Brain microvascular endothelial cell (primary cell): ENCODE results near the gene NDUFA11.

Experiments used
- DNase-seq: peaks from one replicate; pipeline ENCODE4 v3.0.0-alpha.2; 2020
- H3K27ac ChIP-seq: fragments of 250-450 bp; sonication (Bioruptor Pico); 2 replicates; pipeline ENCODE4 v1.5.1; 2020; ENCODE audit warnings: mild to moderate bottlenecking, moderate library complexity
- H3K27me3 ChIP-seq: fragments of 250-450 bp; sonication (Bioruptor Pico); replicated peaks from 2 replicates; pipeline ENCODE4 v1.5.1; 2020; ENCODE audit warnings: mild to moderate bottlenecking
- H3K36me3 ChIP-seq: fragments of 250-450 bp; sonication (Bioruptor Pico); replicated peaks from 2 replicates; pipeline ENCODE4 v1.5.1; 2020; ENCODE audit warnings: mild to moderate bottlenecking
- H3K4me3 ChIP-seq: 2 replicates; pipeline ENCODE4 v1.5.1; 2011; ENCODE audit warnings: low read depth, mild to moderate bottlenecking, control low read depth, low read length, moderate library complexity
- in situ Hi-C: cut with HindIII; loops from 2 replicates; pipeline ENCODE4 v1.10.0; 2017; ENCODE audit warnings: low sequenced_read_pairs, low pct_ligation_motif_present
- TF ChIP-seq, protein P1 (sequence below): IDR thresholded peaks from 2 replicates; pipeline ENCODE4 v1.5.1; 2011; ENCODE audit warnings: low read depth, mild to moderate bottlenecking, moderate library complexity, low read length, control low read depth, inconsistent platforms; ENCODE audit errors: missing control alignments

NDUFA11 gene

DNA sequence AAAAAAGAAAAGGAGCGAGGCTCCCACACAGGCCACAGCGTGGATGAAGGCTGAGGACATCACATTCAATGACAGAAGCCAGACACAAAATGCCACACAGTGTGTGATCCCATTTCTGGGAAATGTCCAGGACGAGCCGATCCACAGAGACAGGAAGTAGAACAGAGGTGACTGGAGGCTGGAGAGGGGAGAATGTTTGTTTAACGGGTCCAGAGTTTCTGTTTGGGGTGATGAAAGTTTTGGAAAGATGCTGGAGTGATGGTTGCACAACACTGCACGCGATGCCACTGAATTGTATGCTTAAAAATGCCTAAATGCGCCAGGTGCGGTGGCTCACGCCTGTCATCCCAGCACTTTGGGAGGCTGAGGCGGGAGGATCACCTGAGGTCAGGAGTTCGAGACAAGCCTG, 32.6 kb downstream of the NDUFA11 start:
- TF ChIP-seq, protein P1, sequence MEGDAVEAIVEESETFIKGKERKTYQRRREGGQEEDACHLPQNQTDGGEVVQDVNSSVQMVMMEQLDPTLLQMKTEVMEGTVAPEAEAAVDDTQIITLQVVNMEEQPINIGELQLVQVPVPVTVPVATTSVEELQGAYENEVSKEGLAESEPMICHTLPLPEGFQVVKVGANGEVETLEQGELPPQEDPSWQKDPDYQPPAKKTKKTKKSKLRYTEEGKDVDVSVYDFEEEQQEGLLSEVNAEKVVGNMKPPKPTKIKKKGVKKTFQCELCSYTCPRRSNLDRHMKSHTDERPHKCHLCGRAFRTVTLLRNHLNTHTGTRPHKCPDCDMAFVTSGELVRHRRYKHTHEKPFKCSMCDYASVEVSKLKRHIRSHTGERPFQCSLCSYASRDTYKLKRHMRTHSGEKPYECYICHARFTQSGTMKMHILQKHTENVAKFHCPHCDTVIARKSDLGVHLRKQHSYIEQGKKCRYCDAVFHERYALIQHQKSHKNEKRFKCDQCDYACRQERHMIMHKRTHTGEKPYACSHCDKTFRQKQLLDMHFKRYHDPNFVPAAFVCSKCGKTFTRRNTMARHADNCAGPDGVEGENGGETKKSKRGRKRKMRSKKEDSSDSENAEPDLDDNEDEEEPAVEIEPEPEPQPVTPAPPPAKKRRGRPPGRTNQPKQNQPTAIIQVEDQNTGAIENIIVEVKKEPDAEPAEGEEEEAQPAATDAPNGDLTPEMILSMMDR, result no peak
- H3K4me3 ChIP-seq, result no peak overlapping the region
- H3K27ac ChIP-seq, result no peak overlapping the region
- no peaks in the 10 kb centered on the region for H3K27me3 ChIP-seq
- H3K36me3 ChIP-seq, result no peaks in the 10 kb centered on the region
- in situ Hi-C loops, result no loop called here
- DNase-seq, result no peak

DNA sequence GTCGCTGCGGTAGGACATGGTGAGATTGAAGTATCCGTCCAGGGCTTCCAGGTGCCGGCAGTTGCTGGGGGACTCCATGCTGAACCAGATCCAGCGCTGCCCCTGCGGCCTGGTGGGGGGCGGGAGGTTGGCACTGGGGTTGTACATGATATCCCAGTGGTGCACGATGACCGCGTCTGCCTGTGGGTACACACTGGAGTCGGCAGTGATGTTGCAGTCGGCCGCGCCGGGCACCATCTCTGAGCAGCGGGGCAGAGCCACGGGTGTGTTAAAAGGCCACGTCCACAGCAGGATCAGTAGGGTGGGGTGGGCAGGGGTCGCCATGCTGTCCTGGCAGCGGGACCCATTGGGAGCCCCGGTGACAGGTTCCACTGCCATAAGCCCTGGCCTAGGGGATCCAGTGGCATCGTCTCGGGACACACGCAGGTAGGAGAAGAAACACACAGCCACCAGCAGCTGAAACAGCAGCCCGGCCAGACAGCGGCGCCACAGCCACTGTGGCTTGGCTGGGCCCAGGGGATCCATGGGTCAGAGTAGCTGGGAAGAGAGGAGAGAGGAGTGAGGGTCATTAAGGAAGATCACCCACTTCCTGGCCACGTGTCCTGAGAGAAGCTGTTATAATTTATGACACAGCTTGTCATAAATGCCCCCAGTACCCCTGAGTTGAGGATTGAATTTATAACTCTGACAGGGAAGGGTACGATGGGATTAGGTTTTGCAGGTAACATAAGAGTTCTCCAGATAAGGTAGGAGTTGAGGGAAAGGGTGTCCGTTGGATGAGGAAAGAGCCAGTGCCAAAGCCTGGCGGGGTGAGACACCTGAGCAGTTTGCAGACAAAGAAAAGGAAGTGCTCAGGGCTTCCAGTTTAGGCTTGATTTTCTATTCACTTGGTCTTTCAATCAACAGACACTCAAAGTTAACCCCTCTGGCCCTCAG, 36.1 kb downstream of the NDUFA11 start:
- TF ChIP-seq, protein P1, result no peak
- in situ Hi-C loops, result no loop called here
- Histone ChIP-seq H3K27me3 (no peaks in the 10 kb centered on the region), H3K27ac (no peak overlapping the region), H3K36me3 (no peaks in the 10 kb centered on the region), H3K4me3 (no peak overlapping the region)
- no peak for DNase-seq

DNA sequence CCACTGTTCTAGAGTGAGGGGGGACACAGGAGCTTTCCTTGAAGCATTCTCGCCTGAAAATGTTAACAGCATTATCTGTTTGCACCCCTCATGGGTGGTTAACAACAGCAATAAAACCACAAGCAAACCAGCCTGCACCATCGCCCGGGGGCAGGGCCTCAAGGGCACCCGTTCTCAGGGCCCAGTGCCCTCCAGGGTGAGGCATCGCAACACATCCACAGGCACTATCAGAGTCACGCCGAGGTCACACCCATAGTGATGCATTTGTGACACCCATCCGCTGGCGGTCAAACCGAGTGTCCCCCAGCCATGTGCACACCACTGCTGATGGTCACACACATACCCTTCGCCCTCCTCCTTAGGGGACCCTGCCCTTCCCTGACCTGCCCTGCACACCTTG, 37.8 kb downstream of the NDUFA11 start:
- TF ChIP-seq, protein P1, result no peak
- Histone ChIP-seq H3K27ac (no peak overlapping the region), H3K27me3 (no peaks in the 10 kb centered on the region), H3K36me3 (no peaks in the 10 kb centered on the region), H3K4me3 (no peak overlapping the region)
- in situ Hi-C loops, result no loop called here
- no peak for DNase-seq

DNA sequence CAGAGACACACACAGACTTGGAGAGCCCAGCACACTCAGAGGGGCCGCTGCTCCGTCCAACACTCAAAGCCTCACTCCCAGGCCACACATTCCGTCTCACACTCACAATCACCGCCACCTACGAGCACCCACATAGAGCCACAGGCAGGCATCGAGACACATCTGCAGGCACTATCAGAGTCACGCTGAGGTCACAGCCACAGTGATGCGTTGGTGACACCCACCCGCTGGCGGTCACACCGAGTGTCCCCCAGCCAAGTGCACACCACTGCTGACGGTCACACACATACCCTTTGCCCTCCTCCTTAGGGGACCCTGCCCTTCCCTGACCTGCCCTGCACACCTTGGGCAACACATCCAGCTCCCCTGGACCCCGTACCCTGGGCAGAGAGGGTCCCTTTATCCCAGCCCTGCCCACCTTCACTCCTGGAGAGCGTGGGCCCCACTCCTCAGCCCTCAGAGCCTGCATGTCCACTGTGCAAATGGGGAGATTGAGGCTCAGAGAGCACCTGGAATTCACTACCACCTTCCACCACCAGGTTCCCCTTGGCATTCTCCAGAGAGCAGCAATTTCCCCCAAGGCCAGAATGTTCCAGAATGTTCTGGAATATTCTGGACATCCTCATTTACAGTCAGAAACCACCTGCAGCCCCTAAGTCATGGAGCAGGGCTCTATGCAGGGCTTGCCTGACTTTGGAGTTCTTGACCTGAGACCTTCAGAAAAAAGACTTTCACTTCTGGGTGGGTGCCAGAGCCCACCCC, 38.7 kb downstream of the NDUFA11 start:
- TF ChIP-seq, protein P1, result peak; percentile 32
- in situ Hi-C loops, result no loop called here
- no peak for DNase-seq
- H3K27me3 ChIP-seq, result no peaks in the 10 kb centered on the region
- no peak overlapping the region for H3K27ac ChIP-seq
- H3K4me3 ChIP-seq, result no peak overlapping the region
- H3K36me3 ChIP-seq, result no peaks in the 10 kb centered on the region

DNA sequence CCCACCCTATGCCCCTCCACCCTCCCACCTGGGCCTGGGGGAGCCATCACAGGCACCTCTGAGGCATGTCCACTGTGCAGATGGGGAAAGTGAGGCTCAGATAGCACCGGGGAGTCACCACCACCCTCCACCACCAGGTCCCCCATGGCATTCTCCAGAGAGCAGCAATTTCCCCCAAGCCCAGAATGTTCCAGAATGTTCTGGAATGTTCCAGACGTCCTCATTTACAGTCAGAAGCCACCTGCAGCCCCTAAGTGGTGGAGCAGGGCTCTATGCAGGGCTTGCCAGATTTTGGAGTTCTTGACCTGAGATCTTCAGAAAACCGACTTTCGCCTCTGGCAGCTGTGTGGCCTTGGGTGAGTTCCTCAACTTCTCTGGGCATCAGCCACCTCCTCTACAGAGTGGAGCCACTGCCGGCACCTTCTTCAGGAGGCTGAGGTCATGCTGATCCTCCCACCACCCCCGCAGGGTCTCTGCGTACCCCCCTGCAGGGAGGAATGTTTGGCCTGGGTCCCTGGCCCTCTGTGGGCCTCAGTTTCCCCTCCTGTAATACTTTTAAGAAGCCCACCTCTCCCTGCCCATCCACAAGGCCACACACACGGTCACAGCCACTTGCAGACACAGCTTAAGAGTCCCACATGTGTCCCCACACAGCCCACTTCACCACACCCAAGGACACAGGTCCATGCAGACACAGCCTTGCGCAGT, 39.4 kb downstream of the NDUFA11 start:
- Histone ChIP-seq H3K27me3 (no peaks in the 10 kb centered on the region), H3K27ac (no peak overlapping the region), H3K4me3 (no peak overlapping the region), H3K36me3 (no peaks in the 10 kb centered on the region)
- DNase-seq, result no peak
- in situ Hi-C loops, result no loop called here
- TF ChIP-seq, protein P1, result no peak
